Measurements from ENCODE around the gene SSTR5. TPM values are rescaled to one million over a fixed set of nuclear protein-coding genes. Genes with fewer than 3 reads are reported as not detected.

Gene SSTR5
- total and polyA plus RNA-seq, 2 donors from 2014 or later: 6.7 TPM; not detected in 1

GRCh38 chr16:1034230-1035065 lies 38.1 kb upstream of the SSTR5 start:
- DNase-seq (no peak), FAIRE-seq (no peak)
- H3K4me3 ChIP-seq (ENCODE audit: low read length in 3 of 3): no peak overlapping the region
- intact Hi-C loops (cut with DNase I): no loop called here
- no peaks in the 10 kb centered on the region for H3K27me3 ChIP-seq (ENCODE audit: control insufficient read depth, insufficient read depth, low read length)
- H3K36me3 ChIP-seq (ENCODE audit: control insufficient read depth in 2 of 3, insufficient read depth in 3 of 3, low read length in 3 of 3): no peaks in the 10 kb centered on the region
- no peaks in the 10 kb centered on the region for H3K4me1 ChIP-seq (ENCODE audit: control insufficient read depth in 2 of 3, insufficient read depth in 2 of 3, low read depth in 1 of 3, low read length in 3 of 3)
- H3K9me3 ChIP-seq (ENCODE audit: control insufficient read depth in 2 of 3, insufficient read depth in 1 of 3, low read length in 3 of 3): peaks cover 0 to 2% (median 0%) of the 10 kb centered on the region in 3 donors
- H3K27ac ChIP-seq (ENCODE audit: low read depth in 2 of 2, low read length in 2 of 2): no peak overlapping the region
- H3K9ac ChIP-seq (ENCODE audit: low read length in 3 of 3): no peak overlapping the region
- no peak for TF ChIP-seq CTCF (IDR thresholded peaks at IDR 0.05; ENCODE audit: borderline replicate concordance, extremely low read depth, insufficient read depth)

- no peak overlapping the region for H3K4me3 ChIP-seq (ENCODE audit: low read length in 3 of 3)
- DNase-seq: no peak
- no peak overlapping the region for H3K27ac ChIP-seq (ENCODE audit: low read depth in 2 of 2, low read length in 2 of 2)
- no peaks in the 10 kb centered on the region for H3K36me3 ChIP-seq (ENCODE audit: control insufficient read depth in 2 of 3, insufficient read depth in 3 of 3, low read length in 3 of 3)
- no peaks in the 10 kb centered on the region for H3K4me1 ChIP-seq (ENCODE audit: control insufficient read depth in 2 of 3, insufficient read depth in 2 of 3, low read depth in 1 of 3, low read length in 3 of 3)
- H3K27me3 ChIP-seq (ENCODE audit: control insufficient read depth, insufficient read depth, low read length): no peaks in the 10 kb centered on the region
- H3K9me3 ChIP-seq (ENCODE audit: control insufficient read depth in 2 of 3, insufficient read depth in 1 of 3, low read length in 3 of 3): peaks cover 0 to 2% (median 0%) of the 10 kb centered on the region in 3 donors
- no peak for FAIRE-seq
- H3K9ac ChIP-seq (ENCODE audit: low read length in 3 of 3): no peak overlapping the region
- no peak for TF ChIP-seq CTCF (IDR thresholded peaks at IDR 0.05; ENCODE audit: borderline replicate concordance, extremely low read depth, insufficient read depth)
- intact Hi-C loops (cut with DNase I): no loop called here
These were observed 37.5 kb upstream of the SSTR5 start for GRCh38 chr16:1035066-1035415.

- intact Hi-C loops (cut with DNase I): no loop called here
- DNase-seq (no peak), FAIRE-seq (no peak)
- no peaks in the 10 kb centered on the region for H3K27me3 ChIP-seq (ENCODE audit: control insufficient read depth, insufficient read depth, low read length)
- H3K36me3 ChIP-seq (ENCODE audit: control insufficient read depth in 2 of 3, insufficient read depth in 3 of 3, low read length in 3 of 3): no peaks in the 10 kb centered on the region
- TF ChIP-seq CTCF (IDR thresholded peaks at IDR 0.05; ENCODE audit: borderline replicate concordance, extremely low read depth, insufficient read depth): no peak
- H3K4me3 ChIP-seq (ENCODE audit: low read length in 3 of 3): no peak overlapping the region
- H3K9ac ChIP-seq (ENCODE audit: low read length in 3 of 3): no peak overlapping the region
- H3K9me3 ChIP-seq (ENCODE audit: control insufficient read depth in 2 of 3, insufficient read depth in 1 of 3, low read length in 3 of 3): peaks cover 0 to 2% (median 0%) of the 10 kb centered on the region in 3 donors
- H3K27ac ChIP-seq (ENCODE audit: low read depth in 2 of 2, low read length in 2 of 2): no peak overlapping the region
- no peaks in the 10 kb centered on the region for H3K4me1 ChIP-seq (ENCODE audit: control insufficient read depth in 2 of 3, insufficient read depth in 2 of 3, low read depth in 1 of 3, low read length in 3 of 3)
These were observed 36.4 kb upstream of the SSTR5 start for GRCh38 chr16:1036166-1036565.
